GM19238 (cell line): ENCODE measurements around the gene AKAP8.
"Not testable (repeated sequence)": the region's sequence is repeated elsewhere in the genome, so short reads cannot be mapped to it uniquely, and the experiment has no call there.

Experiments used
- DNase-seq: peaks from one replicate; pipeline ENCODE4 v3.0.0; 2011; ENCODE audit warnings: low spot score; ENCODE audit not compliant: insufficient read length

Gene AKAP8

DNA sequence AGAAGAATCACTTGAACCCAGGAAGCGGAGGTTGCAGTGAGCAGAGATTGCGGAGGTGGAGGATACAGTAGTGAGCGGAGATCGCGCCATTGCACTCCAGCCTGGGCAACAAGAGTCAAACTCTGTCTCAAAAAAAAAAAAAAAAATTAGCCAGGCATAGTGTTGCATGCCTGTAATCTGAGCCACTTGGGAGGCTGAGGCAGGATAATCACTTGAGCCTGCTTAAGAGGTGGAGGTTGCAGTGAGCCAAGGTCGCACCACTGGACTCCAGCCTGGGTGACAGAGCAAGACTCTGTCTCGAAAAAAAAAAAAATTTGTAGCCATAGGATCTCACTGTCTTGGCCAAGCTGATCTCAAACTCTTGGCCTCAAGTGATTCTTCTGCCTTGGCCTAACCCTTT is 43.6 kb downstream of the AKAP8 start:
- DNase-seq: not testable (repeated sequence)

DNA sequence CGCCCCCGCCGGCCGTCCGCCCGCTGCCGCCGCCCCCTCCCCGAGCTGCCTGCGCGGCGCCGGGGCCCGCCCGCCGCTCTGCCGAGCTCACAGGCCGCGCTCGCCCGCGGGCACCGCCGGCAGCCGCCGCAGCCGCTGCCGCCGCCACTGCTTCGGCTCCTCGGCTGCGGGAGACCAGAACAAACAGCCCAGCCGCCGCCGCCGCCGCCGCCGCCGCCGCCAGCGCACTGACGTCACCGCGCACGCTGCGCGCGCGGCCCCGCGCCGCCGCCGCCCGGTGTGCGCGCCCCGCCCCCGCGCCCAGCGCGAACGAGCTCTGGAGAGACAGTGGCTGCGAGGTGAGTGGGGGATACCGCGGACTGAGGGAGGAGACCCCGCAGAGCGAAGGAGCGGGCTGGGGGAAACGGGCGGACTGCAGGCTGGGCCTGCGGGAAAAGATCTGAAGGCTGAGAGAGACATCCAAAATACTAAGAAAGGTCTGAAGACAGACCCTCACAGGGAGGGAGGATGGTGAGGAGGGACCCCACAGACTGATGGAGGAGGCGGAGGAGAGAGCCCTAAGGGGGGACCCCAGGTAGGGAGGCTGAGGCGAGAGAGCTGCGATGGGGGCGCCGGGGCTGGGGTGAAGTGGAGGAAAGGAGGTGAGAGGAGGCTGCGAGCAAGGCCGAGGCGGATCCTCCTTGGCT is 47.1 kb downstream of the AKAP8 start, which contains the start of gene BRD4:
BRD4 (minus strand) TSS at position 229 of the 686 bp plus-strand sequence. CDS start 59,440 bp downstream, outside the sequence.
- DNase-seq: peak; percentile 81

DNA sequence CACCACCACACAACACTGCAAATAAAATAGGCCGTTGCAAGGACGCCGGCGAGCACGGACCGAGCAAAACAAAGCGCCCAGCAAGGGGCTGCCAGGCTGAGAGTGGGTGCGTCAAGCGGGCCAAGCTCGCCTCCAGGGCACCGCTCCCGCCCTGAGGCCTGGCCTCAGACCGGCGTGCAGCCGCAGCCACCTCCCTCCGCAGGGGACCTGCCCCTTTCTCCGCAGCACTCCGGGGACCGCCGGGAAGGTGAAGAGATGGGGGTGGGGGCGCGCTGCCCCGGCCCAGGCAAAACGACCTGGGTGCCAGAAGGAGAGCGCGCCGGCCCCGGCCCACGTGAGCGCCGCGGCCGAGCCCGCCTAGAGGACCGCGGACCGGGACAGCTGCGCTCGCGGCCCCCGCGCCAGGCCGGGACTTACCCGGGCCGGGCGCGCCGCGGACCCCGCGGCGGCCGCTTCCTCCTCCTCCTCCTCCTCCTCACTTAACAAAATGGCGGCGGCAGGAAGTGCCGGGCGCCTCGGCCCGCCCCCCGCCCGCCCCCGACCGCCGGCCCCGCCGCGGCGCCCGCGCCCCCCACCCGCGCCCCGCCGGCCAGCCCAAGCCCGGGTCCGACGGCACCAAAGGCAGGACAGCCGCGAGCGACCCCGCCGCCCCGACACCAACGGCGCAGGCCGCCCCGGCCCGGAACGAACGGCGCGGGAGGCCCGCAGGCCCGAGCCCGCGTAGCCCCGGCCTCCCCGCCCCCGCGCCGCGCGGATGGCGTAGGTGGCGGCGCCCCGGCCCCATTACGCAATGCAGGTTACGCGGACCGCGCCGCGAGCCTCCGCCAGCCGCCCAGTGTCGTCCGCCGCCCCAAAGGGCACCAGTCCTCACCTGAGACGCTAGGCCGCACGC is 47.9 kb downstream of the AKAP8 start:
- peak; percentile 60 for DNase-seq

DNA sequence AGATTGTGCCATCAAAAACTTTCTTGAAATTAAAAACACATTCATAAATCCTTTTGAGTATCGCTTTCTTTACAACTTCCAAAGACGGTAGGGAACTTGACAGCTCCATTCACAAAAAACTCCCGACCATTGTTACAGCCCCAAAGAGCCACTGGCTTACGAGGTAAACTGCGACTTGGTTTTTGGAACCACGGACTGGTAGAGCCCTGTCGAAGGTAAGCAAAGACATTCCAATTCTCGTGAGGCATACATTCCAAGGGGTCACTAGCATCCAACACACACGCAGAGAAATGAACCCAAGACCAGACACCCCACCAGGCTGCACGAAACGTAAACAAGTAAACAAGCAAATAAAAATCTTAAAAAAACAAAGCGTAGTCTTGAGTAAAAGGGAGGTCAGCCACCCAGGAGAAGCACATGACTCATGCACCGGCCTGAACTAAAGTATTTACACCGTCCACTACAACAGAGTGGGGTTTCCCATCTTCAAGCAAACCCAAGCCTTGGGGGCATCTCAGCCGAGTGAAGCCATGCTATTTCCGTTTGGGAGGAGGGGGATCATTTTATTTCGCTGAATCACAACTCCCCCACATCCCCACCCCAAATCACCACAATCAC is 48.7 kb downstream of the AKAP8 start:
- DNase-seq: no peak

DNA sequence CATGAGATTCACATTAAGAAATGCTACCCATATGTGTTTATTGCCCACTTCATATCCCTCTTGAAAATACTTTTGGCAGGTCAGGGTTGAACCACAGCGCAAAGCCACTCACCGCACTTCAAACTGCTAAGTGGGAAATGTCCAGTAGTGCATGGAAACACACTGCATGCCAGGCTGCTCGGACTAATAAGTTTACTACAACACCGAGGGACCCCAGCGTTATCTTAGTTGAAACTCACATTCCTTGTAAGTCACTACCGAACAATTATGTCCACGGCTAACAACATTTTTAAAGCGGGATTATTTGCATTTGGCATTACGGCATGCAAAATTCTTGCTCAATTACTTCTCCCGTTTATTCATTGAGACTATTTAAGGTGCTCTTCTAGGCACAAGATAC is 51.3 kb downstream of the AKAP8 start:
- DNase-seq: no peak

- DNase-seq: no peak
These were observed 54.6 kb downstream of the AKAP8 start for GRCh38 chr19:15324791-15325519.

GRCh38 chr19:15323496-15324235 is 55.9 kb downstream of the AKAP8 start:
- no peak for DNase-seq

GRCh38 chr19:15321739-15322138 is 57.8 kb downstream of the AKAP8 start:
- DNase-seq: no peak

- DNase-seq: no peak
These were observed 59.5 kb downstream of the AKAP8 start for GRCh38 chr19:15320116-15320515.

GRCh38 chr19:15318241-15318691 is 61.3 kb downstream of the AKAP8 start:
- no peak for DNase-seq

GRCh38 chr19:15317392-15318071 is 62.1 kb downstream of the AKAP8 start:
- no peak for DNase-seq

- no peak for DNase-seq
These were observed 63.1 kb downstream of the AKAP8 start for GRCh38 chr19:15316498-15316897.

GRCh38 chr19:15315101-15315500 is 64.5 kb downstream of the AKAP8 start:
- no peak for DNase-seq

DNA sequence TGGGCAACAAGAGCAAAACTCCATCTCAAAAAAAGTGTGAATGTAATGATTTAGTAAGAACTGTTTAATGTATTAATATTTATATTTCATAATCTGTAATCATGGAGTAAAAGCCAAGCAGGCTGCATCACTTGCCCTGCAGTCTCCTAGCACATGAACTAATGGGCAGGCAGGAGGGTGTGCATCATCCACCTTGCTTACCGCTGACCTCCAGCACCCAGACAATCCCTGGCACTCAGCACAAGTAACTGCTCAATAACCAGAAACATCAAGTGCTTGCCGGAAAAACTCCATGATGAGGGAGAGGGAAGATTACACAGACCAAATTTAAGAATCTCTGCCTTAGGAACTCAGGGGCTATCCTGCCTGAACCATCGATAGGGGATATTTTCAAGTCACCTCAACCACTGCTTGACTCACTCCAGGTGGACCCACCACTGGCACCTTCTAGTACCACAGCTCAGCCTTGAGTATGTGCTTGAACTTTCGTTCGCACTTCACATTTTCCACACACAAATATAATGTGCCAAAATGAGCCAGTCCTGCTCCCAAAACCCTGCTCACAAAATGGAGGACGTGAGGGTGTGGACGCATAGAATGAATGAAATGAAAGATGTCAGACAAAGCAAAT is 65.8 kb downstream of the AKAP8 start:
- DNase-seq: no peak

GRCh38 chr19:15307169-15307568 is 72.4 kb downstream of the AKAP8 start:
- DNase-seq: no peak

- DNase-seq: no peak
These were observed 73.8 kb downstream of the AKAP8 start for GRCh38 chr19:15305582-15306334.

GRCh38 chr19:15304140-15304705 is 75.4 kb downstream of the AKAP8 start:
- DNase-seq: no peak
